ENCODE data around the gene SEH1L. TPM values are rescaled to one million over a fixed set of nuclear protein-coding genes. Genes with fewer than 3 reads are reported as not detected.

The SEH1L gene
- total and polyA plus RNA-seq, 10 of the 15 experiments (the other 5 are each of a cell fraction or from before 2014, with no cell fraction given) = 27.5 to 109 (median 52.8) TPM

- TF ChIP-seq ZNF592 (IDR thresholded peaks at IDR 0.05) (no peak), ZBTB11 (CRISPR knock-in tag; IDR thresholded peaks at IDR 0.05) (no peak), NBN (IDR thresholded peaks at IDR 0.05) (no peak), PRDM15 (CRISPR knock-in tag; IDR thresholded peaks at IDR 0.05) (no peak), SMAD1 (IDR thresholded peaks at IDR 0.05; ENCODE audit: low read depth, partially characterized antibody) (no peak), CREM (IDR thresholded peaks at IDR 0.05; ENCODE audit: low read depth) (no peak), E2F8 (IDR thresholded peaks at IDR 0.05; ENCODE audit: low read depth, partially characterized antibody) (no peak), MLLT1 (IDR thresholded peaks at IDR 0.05) (peak; percentile 11; the same call in 1 of the 2 replicates), EP300 (IDR thresholded peaks at IDR 0.05; ENCODE audit: borderline replicate concordance in 1 of 2, control insufficient read depth in 1 of 2, low read depth in 2 of 2, low read length in 2 of 2) (no peak)
These were observed 44.0 kb downstream of the SEH1L start (continued) for GRCh38 chr18:12991821-12992179.
